Heart right ventricle (tissue), 16 donors: ENCODE measurements around the gene SLC41A2. TPM values are rescaled to one million over a fixed set of nuclear protein-coding genes. Genes with fewer than 3 reads are reported as not detected.
A peak's percentile ranks its signal among the peaks of the same experiment; 100 is the strongest.

Experiments used
- ATAC-seq, 8 donors: fragments of 200-7000 bp; cut with Tn5 transposase; one replicate each; pipeline ENCODE4 v1.9.1; 2020; ENCODE audit warnings: mild to moderate bottlenecking in 8 of 8, moderate library complexity in 8 of 8, moderate number of reproducible peaks in 1 of 8
- DNase-seq, 2 donors: peaks; one replicate each; pipeline ENCODE4 v3.0.0-alpha.2; 2020
- H3K27ac ChIP-seq, 10 donors: fragments of 200-600 bp; sonication (generic) in 2 of 10; one replicate each; pipeline versions ENCODE4 v1.5.0 to v1.8.0; 2020 to 2022; ENCODE audit warnings: mild to moderate bottlenecking in 3 of 10
- H3K27me3 ChIP-seq, 7 donors: fragments of 200-600 bp; one replicate each; pipeline ENCODE4 v1.8.0; 2021 to 2022; ENCODE audit warnings: mild to moderate bottlenecking in 2 of 7
- H3K36me3 ChIP-seq, 9 donors: fragments of 200-600 bp; sonication (generic) in 1 of 9; one replicate each; pipeline versions ENCODE4 v1.5.0 to v1.8.0; 2020 to 2022; ENCODE audit warnings: mild to moderate bottlenecking in 2 of 9
- H3K4me1 ChIP-seq, 9 donors: fragments of 200-600 bp; sonication (generic) in 1 of 9; one replicate each; pipeline versions ENCODE4 v1.5.0 to v1.8.0; 2020 to 2022; ENCODE audit warnings: mild to moderate bottlenecking in 4 of 9
- H3K4me3 ChIP-seq, 10 donors: fragments of 200-600 bp; sonication (generic) in 2 of 10; one replicate each; pipeline versions ENCODE4 v1.5.0 to v1.8.0; 2020 to 2022; ENCODE audit warnings: mild to moderate bottlenecking in 7 of 10, moderate library complexity in 2 of 10
- H3K9me3 ChIP-seq, 11 donors: fragments of 200-600 bp in 10 of 11; sonication (generic) in 2 of 11; one replicate each; pipeline versions ENCODE4 v1.5.0 to v1.8.0; 2013 to 2022; ENCODE audit warnings: mild to moderate bottlenecking in 2 of 11, control low read depth in 1 of 11, moderate library complexity in 1 of 11
- CTCF ChIP-seq, 9 donors: fragments of 200-600 bp; sonication (generic) in 2 of 9; IDR thresholded peaks; one replicate each; pipeline versions ENCODE4 v1.5.0 to v1.8.0; 2021 to 2022; ENCODE audit warnings: antibody characterized with exemption in 9 of 9, mild to moderate bottlenecking in 5 of 9, moderate library complexity in 1 of 9
- WGBS, 2 donors: extraction: QIAGEN DNeasy Blood & Tissue Kit; methylation state at CpG; one replicate each; pipeline ENCODE4 v1.1.7; 2013; ENCODE audit warnings: inconsistent platforms in 1 of 2; 5-methylcytosine and 5-hydroxymethylcytosine counted together
- intact Hi-C, 10 donors: fragments of 100-400 bp; cut with DNase I; formaldehyde crosslinking; loops; one replicate each; pipeline versions ENCODE4 v1.11.1 to v1.14.2; 2022
- polyA plus RNA-seq, 2 donors: library from polyadenylated mRNA; stranded (reverse); fragments of 200-250 nt; gene quantifications; one replicate each; pipeline ENCODE4 v1.2.3, GENCODE V29; 2013
- total RNA-seq, 10 donors: library from RNA; stranded (reverse); fragmentation: NEBNext Ultra II Directional in 3 of 10; extraction: Animal tissue kit (Norgen Biotek cat#: 25700) in 3 of 10; gene quantifications; one replicate each; pipeline versions ENCODE4 v1.2.1 to v1.2.4, GENCODE V29; 2021 to 2023
- donor health status: Arrhythmogenic right ventricular cardiomyopathy.
- donor health status: ischemic (EF 13 %, LVEDD 7.1; RV severe dilation, severe dysfunction).
- donor health status: healthy with polysubstance abuse.
- donor health status: DM: no; HTN: yes; CAD: no.
- donor health status: DM: no; HTN: no; CAD: no.
- donor health status: ischemic (EF 25% LVEDD 6.9; RV normal size, moderate dysfunction).
- donor health status: ischemic (EF 25% LVEDD 5.7; RV mildly dilated, moderate dysfunction).
- donor health status: healthy.
- donor health status: DM: yes; HTN: yes; CAD: no.
- donor health status: Ischemic cardiomyopathy.
- donor health status: ischemic (EF 35%, LVEDD 5.7; RV mildly dilated, moderate dysfunction).
- donor health status: nonischemic (EF 11% LVEDD 7.7; RV severe dilation, severe dysfunction).
- donor health status: DM: yes; HTN: yes; CAD: no.
- donor health status: PGD.
- donor health status: ischemic (EF 29% LVEDD 5.4; RV normal size, mild dysfunction).
- donor health status: nonischemic (EF 23%, LVEDD 6.1; RV moderate dilation, normal function).

The SLC41A2 gene
- total and polyA plus RNA-seq, 12 donors, result 0.37 to 9.2 (median 2.9) TPM

- H3K4me3 ChIP-seq, result no peak overlapping the region
- no peak for TF ChIP-seq CTCF (IDR thresholded peaks at IDR 0.05)
- H3K27me3 ChIP-seq, result no peaks in the 10 kb centered on the region
- intact Hi-C loops, result no loop called here
- WGBS, 2 donors, result 69 to 72% methylated on average over 8 of the region's 8 CpGs
- no peak overlapping the region for H3K27ac ChIP-seq
- no peaks in the 10 kb centered on the region for H3K9me3 ChIP-seq
- ATAC-seq, result no peak
- no peaks in the 10 kb centered on the region for H3K36me3 ChIP-seq
- no peak for DNase-seq
- peaks cover 0 to 11% (median 0%) of the 10 kb centered on the region in 9 donors for H3K4me1 ChIP-seq
Measured at GRCh38 chr12:104976703-104977102, 18.6 kb upstream of the SLC41A2 start.

- Histone ChIP-seq H3K9me3 (no peaks in the 10 kb centered on the region), H3K36me3 (no peaks in the 10 kb centered on the region), H3K27me3 (no peaks in the 10 kb centered on the region), H3K4me3 (no peak overlapping the region), H3K27ac (no peak overlapping the region), H3K4me1 (peaks cover 0 to 11% (median 0%) of the 10 kb centered on the region in 9 donors)
- DNase-seq, result no peak
- no peak for TF ChIP-seq CTCF (IDR thresholded peaks at IDR 0.05)
- WGBS, 2 donors, result 72 to 76% methylated on average over 4 of the region's 4 CpGs
- intact Hi-C loops, result no loop called here
- ATAC-seq, result no peak
Measured at GRCh38 chr12:104975587-104976343, 17.7 kb upstream of the SLC41A2 start.

- 81% methylated on average over 7 of the region's 7 CpGs for WGBS, 2 donors
- intact Hi-C loops, result no loop called here
- peak in 5 of 8 donors; percentile 33 to 77 (median 61) for ATAC-seq
Measured at GRCh38 chr12:104974626-104975290, 16.7 kb upstream of the SLC41A2 start.

GRCh38 chr12:104973250-104973649, 15.2 kb upstream of the SLC41A2 start:
- Histone ChIP-seq H3K27me3 (no peaks in the 10 kb centered on the region), H3K27ac (no peak overlapping the region), H3K4me3 (no peak overlapping the region), H3K4me1 (peaks cover 0 to 11% (median 0%) of the 10 kb centered on the region in 9 donors), H3K36me3 (no peaks in the 10 kb centered on the region), H3K9me3 (no peaks in the 10 kb centered on the region)
- no peak for ATAC-seq
- DNase-seq, result no peak
- 92 to 95% methylated on average over 5 of the region's 5 CpGs for WGBS, 2 donors
- TF ChIP-seq CTCF (IDR thresholded peaks at IDR 0.05), result no peak
- intact Hi-C loops, result no loop called here

More at GRCh38 chr12:104974626-104975290, 16.7 kb upstream of the SLC41A2 start:
- Histone ChIP-seq H3K4me3 (no peak overlapping the region), H3K9me3 (no peaks in the 10 kb centered on the region), H3K27me3 (no peaks in the 10 kb centered on the region), H3K27ac (peak overlapping the region in 1 of 10 donors; percentile 21), H3K36me3 (no peaks in the 10 kb centered on the region), H3K4me1 (peaks cover 0 to 11% (median 0%) of the 10 kb centered on the region in 9 donors)
- DNase-seq, result no peak
- TF ChIP-seq CTCF (IDR thresholded peaks at IDR 0.05), result no peak
